Right lobe of liver (tissue), 6 donors: Measurements from ENCODE around the gene DBN1. TPM values are rescaled to one million over a fixed set of nuclear protein-coding genes. Genes with fewer than 3 reads are reported as not detected.

Experiments
- ATAC-seq, 4 donors: fragments of 200-7000 bp; cut with Tn5 transposase; one replicate each; pipeline ENCODE4 v1.9.1; 2020; ENCODE audit warnings: mild to moderate bottlenecking in 4 of 4, moderate library complexity in 4 of 4
- DNase-seq, 3 donors: peaks; one replicate each; pipeline ENCODE4 v3.0.0-alpha.2; 2020
- H3K27ac ChIP-seq, 3 donors: fragments of 200-600 bp; one replicate each; pipeline ENCODE4 v1.8.0; 2022
- H3K27me3 ChIP-seq, 2 donors: fragments of 200-600 bp; one replicate each; pipeline ENCODE4 v1.8.0; 2022
- H3K36me3 ChIP-seq, 4 donors: fragments of 200-600 bp; sonication (generic) in 1 of 4; one replicate each; pipeline versions ENCODE4 v1.5.1 to v1.8.0; 2017 to 2022; ENCODE audit warnings: control low read depth in 1 of 4
- H3K4me1 ChIP-seq, 4 donors: fragments of 200-600 bp; sonication (generic) in 1 of 4; one replicate each; pipeline versions ENCODE4 v1.5.1 to v1.8.0; 2017 to 2022; ENCODE audit warnings: control low read depth in 1 of 4
- H3K4me3 ChIP-seq, 3 donors: fragments of 200-600 bp; one replicate each; pipeline ENCODE4 v1.8.0; 2022
- H3K9me3 ChIP-seq, 4 donors: fragments of 200-600 bp; sonication (generic) in 1 of 4; one replicate each; pipeline versions ENCODE4 v1.5.1 to v1.8.0; 2017 to 2022; ENCODE audit warnings: control low read depth in 1 of 4
- CTCF ChIP-seq, 4 donors: fragments of 200-600 bp in 3 of 4; fragments of 450-650 bp in 1 of 4; IDR thresholded peaks; one replicate each; pipeline versions ENCODE4 v1.5.1 to v1.8.0; 2016 to 2022; ENCODE audit warnings: antibody characterized with exemption in 4 of 4, mild to moderate bottlenecking in 2 of 4
- POLR2A ChIP-seq: fragments of 450-650 bp; IDR thresholded peaks from one replicate; pipeline ENCODE4 v1.6.1; 2017; ENCODE audit warnings: antibody characterized with exemption, mild to moderate bottlenecking
- WGBS: methylation state at CpG from one replicate; pipeline ENCODE4 v1.1.6; 2018; ENCODE audit warnings: low coverage, low lambda C conversion rate; ENCODE audit not compliant: insufficient coverage; ENCODE audit errors: missing lambda C conversion rate; 5-methylcytosine and 5-hydroxymethylcytosine counted together
- intact Hi-C, 2 donors: fragments of 100-400 bp; cut with DNase I; formaldehyde crosslinking; loops; one replicate each; pipeline versions ENCODE4 v1.11.2 to v1.14.1; 2022
- total RNA-seq, 6 experiments: library from RNA; depleted of rRNA in 2 of 6; stranded (reverse); fragments of >200 nt in 2 of 6; fragmentation: NEBNext Ultra II Directional in 3 of 6; extraction: Animal tissue kit (Norgen Biotek cat#: 25700) in 3 of 6; gene quantifications; one replicate each; pipeline versions ENCODE4 v1.1.0 to v1.2.4, GENCODE V29; 2016 to 2023
- donor health status: DM: no; HTN: yes; CAD: no.
- donor health status: DM: no; HTN: no; CAD: no.
- donor health status: DM: no; HTN: no; CAD: no.
- donor health status: DM: no; HTN: yes; CAD: no.
- donor health status: DM: no; HTN: yes; CAD: no.

DBN1 gene
- total RNA-seq, 6 experiments from 2014 or later: 1.1 to 4.6 (median 3.1) TPM

- H3K27me3 ChIP-seq: no peaks in the 10 kb centered on the region
- TF ChIP-seq POLR2A (no peak), CTCF (IDR thresholded peaks at IDR 0.05) (no peak)
- no peak overlapping the region for H3K27ac ChIP-seq
- 34% methylated on average over 3 of the region's 27 CpGs for WGBS
- intact Hi-C loops: no loop called here
- DNase-seq (no peak), ATAC-seq (peak; percentile 18 to 38 (median 28))
- no peaks in the 10 kb centered on the region for H3K36me3 ChIP-seq
- H3K9me3 ChIP-seq: peaks cover 0 to 2% (median 0%) of the 10 kb centered on the region in 4 donors
- H3K4me1 ChIP-seq: no peaks in the 10 kb centered on the region
- H3K4me3 ChIP-seq: no peak overlapping the region
Measured at GRCh38 chr5:177462021-177462670, 11.3 kb downstream of the DBN1 start.

- H3K4me1 ChIP-seq: peaks cover 0 to 5% (median 0%) of the 10 kb centered on the region in 4 donors
- no peak overlapping the region for H3K27ac ChIP-seq
- no peak for DNase-seq
- WGBS: 75% methylated on average over 1 of the region's 28 CpGs
- no peaks in the 10 kb centered on the region for H3K36me3 ChIP-seq
- peaks cover 0 to under 1% (median 0%) of the 10 kb centered on the region in 4 donors for H3K9me3 ChIP-seq
- no peak for ATAC-seq
- TF ChIP-seq POLR2A (no peak), CTCF (IDR thresholded peaks at IDR 0.05) (no peak)
- no peak overlapping the region for H3K4me3 ChIP-seq
- intact Hi-C loops: loop anchor here in 1 of 2 donors (10.0 kb wide), 1 partner anchor 145 kb away; the partner anchor contains the start of gene MXD3
- H3K27me3 ChIP-seq: no peaks in the 10 kb centered on the region
Measured at GRCh38 chr5:177459819-177460628, 13.4 kb downstream of the DBN1 start.

- intact Hi-C loops: loop anchor here in 1 of 2 donors (10.0 kb wide), 1 partner anchor 145 kb away; the partner anchor contains the start of gene MXD3
Measured at GRCh38 chr5:177459357-177459756, 14.1 kb downstream of the DBN1 start.

GRCh38 chr5:177458912-177459350 lies 14.5 kb downstream of the DBN1 start:
- TF ChIP-seq CTCF (IDR thresholded peaks at IDR 0.05): no peak
- TF ChIP-seq POLR2A: no peak
- Histone ChIP-seq H3K9me3 (no peaks in the 10 kb centered on the region), H3K4me1 (peaks cover 0 to 9% (median 2%) of the 10 kb centered on the region in 4 donors), H3K27me3 (no peaks in the 10 kb centered on the region), H3K4me3 (no peak overlapping the region), H3K36me3 (no peaks in the 10 kb centered on the region), H3K27ac (no peak overlapping the region)
- ATAC-seq (no peak), DNase-seq (no peak)
- WGBS: 82% methylated on average over 2 of the region's 14 CpGs
- intact Hi-C loops: loop anchor here in 1 of 2 donors (10.0 kb wide), 1 partner anchor 144 kb away; the partner anchor contains the start of gene MXD3

More at GRCh38 chr5:177459357-177459756, 14.1 kb downstream of the DBN1 start:
- no peak overlapping the region for H3K27ac ChIP-seq
- WGBS: 87% methylated on average over 7 of the region's 11 CpGs
- no peak for TF ChIP-seq CTCF (IDR thresholded peaks at IDR 0.05)
- no peak for TF ChIP-seq POLR2A
- H3K4me1 ChIP-seq: peaks cover 0 to 5% (median 0%) of the 10 kb centered on the region in 4 donors
- H3K27me3 ChIP-seq: no peaks in the 10 kb centered on the region
- H3K4me3 ChIP-seq: no peak overlapping the region
- H3K9me3 ChIP-seq: no peaks in the 10 kb centered on the region
- DNase-seq (no peak), ATAC-seq (no peak)
- no peaks in the 10 kb centered on the region for H3K36me3 ChIP-seq
